ENCODE measurements around the gene SMLR1.

DNA sequence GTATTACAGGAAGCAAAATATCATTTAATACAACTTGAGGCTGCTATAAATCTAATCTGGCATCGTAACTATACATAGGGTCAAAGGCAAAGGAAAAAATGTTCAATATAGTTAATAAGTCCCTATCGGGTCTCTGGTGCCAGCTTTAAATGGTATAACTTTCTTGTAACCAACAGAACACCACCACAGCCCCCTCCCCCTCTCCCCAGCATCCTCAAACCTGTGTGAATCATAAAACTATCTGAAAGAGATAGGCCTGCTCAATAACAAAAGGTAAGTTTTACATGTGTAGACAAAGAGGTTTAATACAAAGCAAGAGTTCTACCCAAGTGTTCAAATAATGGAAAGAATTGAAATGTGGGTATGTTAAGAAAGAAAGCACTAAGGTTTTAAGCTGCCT is 12.2 kb downstream of the SMLR1 start:
- no peak for TF ChIP-seq CTCF (conservative IDR thresholded peaks at IDR 0.05; ENCODE audit: low read length)
- no peak for TF ChIP-seq EZH2phosphoT487 (IDR thresholded peaks at IDR 0.05; ENCODE audit: borderline replicate concordance, low read depth, low read length)

Data from OCI-LY7 (cell line).